HG03565 (cell line): ENCODE results near the gene SYNDIG1.

Experiments
- ATAC-seq: cut with Tn5 transposase; IDR thresholded peaks from one replicate; pipeline ENCODE4 v1.9.1; 2021; ENCODE audit warnings: mild to moderate bottlenecking, moderate library complexity; ENCODE audit not compliant: unreplicated experiment

The SYNDIG1 gene

DNA sequence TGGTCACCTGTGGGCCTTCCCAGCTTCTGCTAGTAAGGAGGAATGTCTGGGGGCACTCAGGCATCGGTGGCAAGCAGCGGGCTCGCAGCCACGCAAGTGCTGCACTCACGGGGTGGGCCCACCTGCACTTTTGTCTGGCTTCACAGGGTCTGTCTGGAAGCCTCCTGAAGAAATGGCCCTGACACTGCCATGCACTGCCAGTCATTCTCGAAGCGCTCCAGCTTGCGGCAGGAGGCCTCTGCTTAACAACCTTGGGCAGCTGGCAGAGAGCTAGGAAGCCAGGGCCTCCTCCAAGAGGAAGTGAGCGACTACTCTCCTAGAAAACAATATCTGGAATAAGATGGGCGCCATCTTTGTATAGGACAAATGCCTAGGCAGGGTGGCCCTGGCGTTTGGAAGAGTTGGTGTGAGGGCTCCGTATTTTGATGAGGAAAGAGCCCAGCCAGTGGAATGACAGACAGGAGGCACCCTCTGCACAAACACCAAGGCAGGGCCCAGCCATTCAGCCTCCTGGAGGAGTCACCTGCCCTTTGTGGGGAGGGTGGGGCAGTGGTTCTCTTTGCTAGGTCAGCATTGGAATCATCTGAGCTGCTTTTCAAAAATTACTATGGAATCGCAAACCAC is 113.9 kb downstream of the SYNDIG1 start:
- no peak for ATAC-seq

- no peak for ATAC-seq
Measured at GRCh38 chr20:24584078-24584477, 114.6 kb downstream of the SYNDIG1 start.

GRCh38 chr20:24584538-24585356 is 115.3 kb downstream of the SYNDIG1 start:
- ATAC-seq, result no peak

- ATAC-seq, result no peak
Measured at GRCh38 chr20:24585796-24586522, 116.5 kb downstream of the SYNDIG1 start.

- no peak for ATAC-seq
Measured at GRCh38 chr20:24586523-24586840, 117.1 kb downstream of the SYNDIG1 start.

DNA sequence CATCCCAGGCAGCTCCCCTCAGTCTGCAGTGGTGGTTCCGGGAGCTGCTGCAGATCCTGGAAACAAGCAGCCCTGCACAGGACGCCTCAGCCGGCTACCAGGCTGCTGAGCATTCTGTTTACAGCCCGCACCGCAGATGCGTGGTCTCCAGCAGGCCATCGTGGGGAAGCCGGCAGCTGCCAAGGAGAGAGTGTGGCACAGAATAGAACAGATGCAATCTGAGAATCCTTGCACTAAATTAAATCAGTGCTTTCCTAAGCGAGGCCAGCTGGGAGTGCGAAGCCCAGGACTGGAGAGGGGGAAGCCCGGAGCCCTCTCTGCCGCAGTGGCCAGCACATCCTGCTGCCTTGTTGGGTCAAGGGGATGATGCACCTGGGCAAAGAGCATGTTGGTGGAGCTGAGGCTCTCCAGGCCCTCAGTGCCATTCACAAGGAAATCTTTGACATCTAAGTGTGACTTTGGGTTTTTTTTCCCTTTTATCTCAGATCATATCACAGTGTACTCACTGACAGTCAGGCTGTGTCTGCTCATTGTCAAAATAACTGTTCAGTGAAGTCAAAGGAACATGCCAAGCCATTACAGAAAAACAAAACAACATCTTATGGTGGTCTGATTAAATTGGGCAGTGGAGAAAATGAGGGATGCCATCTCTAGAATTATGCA is 118.1 kb downstream of the SYNDIG1 start:
- ATAC-seq, result no peak

GRCh38 chr20:24588047-24588635 is 118.7 kb downstream of the SYNDIG1 start:
- no peak for ATAC-seq

- no peak for ATAC-seq
Measured at GRCh38 chr20:24588725-24589340, 119.4 kb downstream of the SYNDIG1 start.

DNA sequence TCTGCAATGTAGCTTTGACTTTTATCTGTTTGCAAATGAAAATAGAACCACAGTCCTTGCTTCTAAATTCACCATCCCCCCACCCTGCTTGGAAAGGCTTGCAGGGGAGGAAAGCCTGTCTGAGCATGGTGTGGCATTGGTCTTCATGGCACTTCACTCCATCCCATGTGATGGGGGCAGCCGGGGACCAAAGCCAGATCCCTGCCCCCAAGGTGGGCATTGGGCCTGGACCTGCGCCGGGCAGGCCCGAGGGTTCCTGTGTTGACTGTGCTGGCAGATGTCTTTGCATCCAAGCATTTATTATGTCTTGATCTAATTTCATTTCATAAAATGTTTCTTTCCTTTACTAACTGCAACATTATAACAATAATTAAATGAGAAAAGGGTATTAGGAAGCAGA is 120.0 kb downstream of the SYNDIG1 start:
- no peak for ATAC-seq

DNA sequence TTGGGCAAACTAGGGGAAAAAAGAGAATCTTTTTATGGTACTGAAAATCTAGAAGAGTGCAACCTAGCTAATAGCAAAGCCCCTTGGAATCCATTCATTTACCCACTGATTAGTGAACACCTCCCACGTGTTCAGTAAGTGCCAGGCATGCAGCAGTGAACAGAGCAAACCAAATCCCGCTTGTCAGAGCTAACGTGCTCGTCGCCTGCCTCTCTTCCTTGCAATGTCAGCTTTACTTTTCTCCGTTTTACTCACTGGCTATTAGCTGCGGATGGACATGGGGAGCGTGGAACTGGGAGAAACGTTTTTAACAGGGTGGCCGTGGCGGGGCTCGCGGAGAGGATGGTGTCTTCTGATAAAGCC is 120.4 kb downstream of the SYNDIG1 start:
- no peak for ATAC-seq

- ATAC-seq, result no peak
Measured at GRCh38 chr20:24590178-24590982, 121.0 kb downstream of the SYNDIG1 start.

GRCh38 chr20:24597051-24597450 is 127.6 kb downstream of the SYNDIG1 start:
- no peak for ATAC-seq

DNA sequence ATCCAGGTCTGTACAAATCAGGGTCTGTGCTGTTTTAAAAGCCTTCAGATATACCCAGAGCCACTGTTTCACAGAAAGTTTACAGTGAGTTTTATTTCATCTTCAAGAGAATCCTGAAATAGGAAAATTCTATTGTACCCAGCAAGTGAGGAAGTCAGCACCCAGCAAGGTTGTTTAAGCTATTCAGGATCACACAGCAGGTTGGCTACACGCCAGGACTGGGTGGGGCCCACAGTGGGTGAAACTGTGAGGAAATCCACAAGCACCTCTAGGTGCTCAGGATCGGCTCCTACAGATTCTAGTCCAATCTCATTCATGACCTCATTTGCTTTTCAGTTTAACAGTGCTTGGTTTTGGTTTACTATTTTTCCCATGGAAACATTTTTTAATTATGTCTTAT is 128.9 kb downstream of the SYNDIG1 start:
- no peak for ATAC-seq

DNA sequence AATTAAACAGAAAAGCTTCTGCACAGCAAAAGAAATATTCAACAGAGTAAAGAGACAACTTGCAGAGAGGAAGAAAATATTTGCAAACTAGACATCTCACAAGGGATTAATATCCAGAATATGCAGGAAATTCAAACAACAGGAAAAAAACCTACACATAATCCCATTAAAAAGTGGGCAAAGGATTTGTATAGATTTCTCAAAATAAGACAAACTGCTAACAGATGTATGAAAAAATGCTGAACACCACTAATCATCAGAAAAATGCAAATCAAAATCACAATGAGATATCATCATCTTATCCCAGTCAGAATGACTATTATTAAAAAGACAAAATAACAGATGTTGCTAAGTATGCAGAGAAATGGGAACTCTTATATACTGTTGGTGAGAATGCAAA is 129.6 kb downstream of the SYNDIG1 start:
- ATAC-seq, result no peak

GRCh38 chr20:24600012-24600411 is 130.6 kb downstream of the SYNDIG1 start:
- ATAC-seq, result no peak

DNA sequence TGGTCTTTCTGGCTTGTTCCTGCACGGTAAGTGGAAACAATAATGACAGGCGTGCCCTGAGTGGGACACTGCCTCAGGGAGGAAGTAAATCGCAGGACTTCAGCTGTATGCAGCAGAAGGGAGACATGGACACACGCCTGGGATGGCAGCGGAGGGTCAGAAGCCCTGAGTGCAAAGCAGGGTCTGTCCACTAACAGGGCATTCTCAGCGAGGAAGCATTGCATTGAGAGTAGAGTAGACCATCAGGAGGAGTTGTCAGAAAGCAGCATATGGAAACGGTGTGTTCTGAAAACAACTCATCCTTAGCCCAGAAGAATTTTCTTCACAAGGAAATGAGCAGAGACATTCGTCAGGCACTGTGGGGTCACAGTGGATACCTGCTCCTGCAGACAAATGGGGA is 134.0 kb downstream of the SYNDIG1 start:
- ATAC-seq, result no peak

- ATAC-seq, result no peak
Measured at GRCh38 chr20:24604966-24605665, 135.7 kb downstream of the SYNDIG1 start.

- ATAC-seq, result no peak
Measured at GRCh38 chr20:24605937-24606455, 136.6 kb downstream of the SYNDIG1 start.

DNA sequence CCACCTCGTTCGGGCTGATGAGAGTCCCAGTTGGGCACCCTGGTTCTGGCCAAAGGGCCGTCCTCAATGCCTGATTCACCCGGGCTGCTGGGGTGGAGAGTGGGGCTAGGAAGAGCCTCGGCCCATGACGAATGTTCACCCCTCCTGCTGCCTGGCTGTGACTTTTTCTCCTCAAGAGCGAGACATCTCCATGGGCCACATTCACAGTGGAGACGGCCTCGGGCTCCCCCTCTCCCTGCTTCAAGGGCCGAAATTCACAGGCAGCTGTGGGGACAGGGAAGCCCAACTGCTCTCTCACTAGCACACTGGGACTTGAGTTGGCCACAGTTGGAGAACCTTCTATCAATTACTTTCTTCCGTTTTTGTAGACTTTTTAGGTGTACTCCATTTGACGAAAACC is 138.0 kb downstream of the SYNDIG1 start:
- ATAC-seq, result no peak
